ENCODE data around the gene CD47. TPM values are rescaled to one million over a fixed set of nuclear protein-coding genes. Genes with fewer than 3 reads are reported as not detected.

The CD47 gene
- total RNA-seq, 1 donor from 2014 or later, result 44.8 TPM

DNA sequence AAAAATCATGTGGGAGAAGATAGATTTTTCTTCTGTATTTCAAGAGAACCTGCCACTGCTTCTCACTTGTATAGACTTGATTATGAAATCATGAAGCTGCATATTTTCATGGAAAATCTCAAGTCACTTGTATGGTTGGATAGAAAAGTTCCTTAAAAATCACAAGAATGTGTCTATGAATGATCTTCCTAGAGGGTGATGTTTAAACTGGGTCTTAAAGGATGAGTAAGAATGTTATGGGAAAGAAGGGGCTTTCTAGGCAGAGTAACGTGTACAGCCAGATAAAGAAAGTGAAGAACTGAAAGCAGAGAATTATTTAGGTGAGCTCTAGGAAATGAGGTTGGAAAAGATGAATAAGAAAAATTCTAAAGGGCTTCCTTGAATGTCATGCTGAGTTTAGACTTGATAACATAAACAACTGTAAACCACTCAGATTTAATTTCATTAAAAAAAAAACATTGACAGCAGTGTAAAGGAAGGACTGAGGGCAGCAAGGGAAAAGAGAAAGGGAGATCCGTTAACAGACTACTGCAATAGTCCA is 5.0 kb downstream of the CD47 start:
- Mint-ChIP-seq H3K4me1 (ENCODE audit: unreplicated experiment) (peaks cover 15% of the 10 kb centered on the region), H3K27me3 (ENCODE audit: unreplicated experiment) (no peaks in the 10 kb centered on the region), H3K9me3 (ENCODE audit: unreplicated experiment) (no peaks in the 10 kb centered on the region), H3K4me3 (ENCODE audit: unreplicated experiment) (no peak overlapping the region), H3K36me3 (ENCODE audit: unreplicated experiment) (no peaks in the 10 kb centered on the region), H3K27ac (ENCODE audit: unreplicated experiment) (no peak overlapping the region)
- DNase-seq (ENCODE audit: extremely low spot score, unreplicated experiment), result no peak
- TF ChIP-seq, protein P1, sequence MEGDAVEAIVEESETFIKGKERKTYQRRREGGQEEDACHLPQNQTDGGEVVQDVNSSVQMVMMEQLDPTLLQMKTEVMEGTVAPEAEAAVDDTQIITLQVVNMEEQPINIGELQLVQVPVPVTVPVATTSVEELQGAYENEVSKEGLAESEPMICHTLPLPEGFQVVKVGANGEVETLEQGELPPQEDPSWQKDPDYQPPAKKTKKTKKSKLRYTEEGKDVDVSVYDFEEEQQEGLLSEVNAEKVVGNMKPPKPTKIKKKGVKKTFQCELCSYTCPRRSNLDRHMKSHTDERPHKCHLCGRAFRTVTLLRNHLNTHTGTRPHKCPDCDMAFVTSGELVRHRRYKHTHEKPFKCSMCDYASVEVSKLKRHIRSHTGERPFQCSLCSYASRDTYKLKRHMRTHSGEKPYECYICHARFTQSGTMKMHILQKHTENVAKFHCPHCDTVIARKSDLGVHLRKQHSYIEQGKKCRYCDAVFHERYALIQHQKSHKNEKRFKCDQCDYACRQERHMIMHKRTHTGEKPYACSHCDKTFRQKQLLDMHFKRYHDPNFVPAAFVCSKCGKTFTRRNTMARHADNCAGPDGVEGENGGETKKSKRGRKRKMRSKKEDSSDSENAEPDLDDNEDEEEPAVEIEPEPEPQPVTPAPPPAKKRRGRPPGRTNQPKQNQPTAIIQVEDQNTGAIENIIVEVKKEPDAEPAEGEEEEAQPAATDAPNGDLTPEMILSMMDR (IDR thresholded peaks at IDR 0.05), result no peak

DNA sequence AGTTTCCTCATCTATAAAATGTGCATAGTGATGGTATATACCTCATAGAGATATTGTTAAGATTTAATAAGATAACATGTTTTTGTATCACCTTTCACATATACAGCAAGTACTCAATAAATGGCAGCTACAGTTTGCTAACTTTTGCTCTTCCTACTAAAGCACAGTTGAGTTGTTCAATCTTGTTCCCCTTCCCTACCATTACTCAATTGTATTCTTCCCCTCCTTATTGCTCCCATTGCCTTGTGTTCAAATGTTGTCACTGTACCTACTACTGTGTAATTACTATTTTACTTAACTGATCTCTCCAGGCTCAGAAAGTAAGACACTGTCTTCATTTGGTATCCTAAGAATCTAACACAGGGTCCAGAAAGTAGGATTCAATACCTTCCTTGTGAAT is 5.5 kb downstream of the CD47 start:
- Mint-ChIP-seq H3K4me3 (ENCODE audit: unreplicated experiment) (no peak overlapping the region), H3K4me1 (ENCODE audit: unreplicated experiment) (peaks cover 15% of the 10 kb centered on the region)

DNA sequence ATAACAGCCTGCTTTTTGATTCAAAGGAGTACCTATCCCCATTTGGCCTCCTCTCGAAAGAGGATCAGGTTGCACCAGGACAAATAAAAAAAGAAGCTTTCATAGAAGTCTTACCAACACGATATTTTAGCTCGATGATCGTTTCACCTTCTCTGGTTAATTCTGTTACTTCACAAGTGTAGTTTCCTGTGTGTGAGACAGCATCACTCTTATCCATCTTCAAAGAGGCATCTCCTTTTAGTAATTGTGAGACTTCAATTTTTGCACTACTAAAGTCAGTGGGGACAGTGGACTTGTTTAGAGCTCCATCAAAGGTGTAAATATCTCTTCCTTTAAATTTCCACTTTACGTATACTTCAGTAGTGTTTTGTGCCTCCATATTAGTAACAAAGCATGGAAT is 11.0 kb downstream of the CD47 start:
- no peak overlapping the region for H3K27ac Mint-ChIP-seq (ENCODE audit: unreplicated experiment)
- TF ChIP-seq, protein P1 (IDR thresholded peaks at IDR 0.05), result no peak
- H3K36me3 Mint-ChIP-seq (ENCODE audit: unreplicated experiment), result peaks cover 15% of the 10 kb centered on the region
- no peaks in the 10 kb centered on the region for H3K9me3 Mint-ChIP-seq (ENCODE audit: unreplicated experiment)
- H3K4me1 Mint-ChIP-seq (ENCODE audit: unreplicated experiment), result no peaks in the 10 kb centered on the region
- no peak for DNase-seq (ENCODE audit: extremely low spot score, unreplicated experiment)
- H3K4me3 Mint-ChIP-seq (ENCODE audit: unreplicated experiment), result no peak overlapping the region
- H3K27me3 Mint-ChIP-seq (ENCODE audit: unreplicated experiment), result no peaks in the 10 kb centered on the region

More for the DNA sequence above, 5.5 kb downstream of the CD47 start:
- Mint-ChIP-seq H3K36me3 (ENCODE audit: unreplicated experiment) (no peaks in the 10 kb centered on the region), H3K9me3 (ENCODE audit: unreplicated experiment) (no peaks in the 10 kb centered on the region), H3K27me3 (ENCODE audit: unreplicated experiment) (no peaks in the 10 kb centered on the region), H3K27ac (ENCODE audit: unreplicated experiment) (no peak overlapping the region)
- no peak for DNase-seq (ENCODE audit: extremely low spot score, unreplicated experiment)
- TF ChIP-seq, protein P1 (IDR thresholded peaks at IDR 0.05), result no peak

DNA sequence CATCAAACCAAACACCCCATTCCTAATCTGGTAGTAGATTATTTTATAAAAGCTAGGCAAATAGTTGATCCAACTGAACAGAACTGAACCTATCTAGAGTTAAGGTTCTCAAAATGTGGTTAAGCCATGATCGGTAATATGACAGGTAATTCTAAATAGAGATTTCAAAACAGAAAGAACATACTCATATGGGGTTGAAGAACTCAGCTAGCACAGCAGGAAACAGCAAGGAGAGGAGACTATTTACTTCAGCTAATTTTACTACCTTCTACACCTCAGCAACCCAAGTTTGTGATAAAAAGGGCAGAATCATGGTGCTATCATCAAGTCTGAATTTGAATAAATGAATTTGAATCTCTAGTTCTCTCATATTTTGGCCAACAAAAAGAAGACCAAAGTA is 11.8 kb downstream of the CD47 start:
- Mint-ChIP-seq H3K4me1 (ENCODE audit: unreplicated experiment) (no peaks in the 10 kb centered on the region), H3K4me3 (ENCODE audit: unreplicated experiment) (no peak overlapping the region), H3K9me3 (ENCODE audit: unreplicated experiment) (no peaks in the 10 kb centered on the region), H3K27ac (ENCODE audit: unreplicated experiment) (no peak overlapping the region), H3K27me3 (ENCODE audit: unreplicated experiment) (no peaks in the 10 kb centered on the region), H3K36me3 (ENCODE audit: unreplicated experiment) (peaks cover 17% of the 10 kb centered on the region)
- DNase-seq (ENCODE audit: extremely low spot score, unreplicated experiment), result no peak
- TF ChIP-seq, protein P1 (IDR thresholded peaks at IDR 0.05), result no peak

DNA sequence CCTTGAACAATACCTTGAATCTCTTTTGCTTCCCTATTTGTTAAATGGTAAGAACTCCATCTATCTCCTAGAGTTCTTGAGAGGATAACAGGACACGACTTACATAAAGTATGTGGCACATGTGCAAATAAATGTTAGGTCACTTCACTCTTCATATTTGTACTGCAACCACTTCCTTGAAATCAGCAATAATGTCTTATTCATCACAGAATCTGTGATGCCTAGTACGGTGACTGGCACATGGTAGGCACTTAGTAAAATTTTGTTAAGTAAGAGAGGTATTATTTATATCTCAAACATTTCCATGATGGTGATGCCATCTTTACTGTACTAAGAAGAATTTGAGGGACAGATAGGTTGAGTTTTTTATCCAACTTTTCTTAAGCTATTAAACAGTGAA is 14.3 kb downstream of the CD47 start:
- H3K27me3 Mint-ChIP-seq (ENCODE audit: unreplicated experiment), result no peaks in the 10 kb centered on the region
- no peaks in the 10 kb centered on the region for H3K9me3 Mint-ChIP-seq (ENCODE audit: unreplicated experiment)
- H3K4me3 Mint-ChIP-seq (ENCODE audit: unreplicated experiment), result no peak overlapping the region

More for the DNA sequence above, 14.3 kb downstream of the CD47 start:
- Mint-ChIP-seq H3K36me3 (ENCODE audit: unreplicated experiment) (peaks cover 21% of the 10 kb centered on the region), H3K4me1 (ENCODE audit: unreplicated experiment) (no peaks in the 10 kb centered on the region), H3K27ac (ENCODE audit: unreplicated experiment) (no peak overlapping the region)
- no peak for DNase-seq (ENCODE audit: extremely low spot score, unreplicated experiment)
- TF ChIP-seq, protein P1 (IDR thresholded peaks at IDR 0.05), result no peak

All from osteocyte (in vitro differentiated cells).